Measurements from ENCODE around the gene VPS18. TPM values are rescaled to one million over a fixed set of nuclear protein-coding genes. Genes with fewer than 3 reads are reported as not detected.
A peak's percentile ranks its signal among the peaks of the same experiment; 100 is the strongest.

Gene VPS18
- total RNA-seq, 1 experiment from 2014 or later = 16.9 TPM

- DNase-seq (ENCODE audit: low read depth, low spot score) (no peak), ATAC-seq (no peak)
- Histone ChIP-seq H3K9me2 (ENCODE audit: insufficient read depth) (no peaks in the 10 kb centered on the region), H3K4me2 (ENCODE audit: low read length) (peak overlapping the region; percentile 93; the same call in 1 of the 2 replicates), H3K27me3 (ENCODE audit: insufficient read depth, low read length) (no peaks in the 10 kb centered on the region), H4K20me1 (ENCODE audit: insufficient read depth) (no peaks in the 10 kb centered on the region), H3K79me2 (ENCODE audit: insufficient read depth, low read length) (no peaks in the 10 kb centered on the region), H3K9me3 (ENCODE audit: control insufficient read depth in 1 of 2, insufficient read depth in 1 of 2, low read depth in 1 of 2, low read length in 2 of 2) (no peaks in the 10 kb centered on the region), H3K36me3 (ENCODE audit: control insufficient read depth in 1 of 2, insufficient read depth in 2 of 2, low read length in 2 of 2) (no peaks in the 10 kb centered on the region), H2AFZ (ENCODE audit: low read depth, low read length, poor library complexity, severe bottlenecking) (no peak overlapping the region), H3K27ac (ENCODE audit: low read depth, low read length) (peak overlapping the region; percentile 5; the same call in 1 of the 2 replicates), H3K4me1 (ENCODE audit: control insufficient read depth in 1 of 2, insufficient read depth in 2 of 2, low read length in 2 of 2) (peaks cover 30 to 40% of the 10 kb centered on the region in 2 experiments), H3K9ac (ENCODE audit: low read length) (no peak overlapping the region), H3K4me3 (replicated peaks in 1 of 2; ENCODE audit: low read depth in 1 of 2, low read length in 2 of 2) (no peak overlapping the region)
- no TSS peak for BruUV-seq (replicated peaks)
- RAD21 ChIA-PET (ENCODE audit: low non-redundant PET in 1 of 2, low total read pairs in 2 of 2, uncharacterized antibody in 2 of 2, unreplicated experiment in 2 of 2) = interaction anchor here in 1 of 2 experiments (2.3 kb wide), 1 partner anchor 14 kb away, joined by 13 read pairs; no protein-coding TSS in a partner anchor
- CTCF ChIA-PET = interaction anchor here (1.3 to 5.7 kb wide), 5 partner anchors 11 to 314 kb away, joined by 4 to 94 read pairs (median 9); partner anchors contain the start of gene VPS18
- TF ChIP-seq POLR2AphosphoS5 (IDR thresholded peaks at IDR 0.05; ENCODE audit: low read depth, low read length) = peak; percentile 12; the same call in 1 of the 2 replicates
- no peak for TF ChIP-seq ZNF274 (IDR thresholded peaks at IDR 0.05; ENCODE audit: low read depth, low read length)
- TF ChIP-seq JUND (IDR thresholded peaks at IDR 0.05) = 0 out of 2 replicates have a peak, but pooled peaks have one; percentile 13
- no peak for TF ChIP-seq ZBTB33 (IDR thresholded peaks at IDR 0.05; ENCODE audit: extremely low read depth, insufficient replicate concordance, low read length)
- TF ChIP-seq RAD21 (IDR thresholded peaks at IDR 0.05; ENCODE audit: low read depth) = no peak
- no peak for TF ChIP-seq SRF (IDR thresholded peaks at IDR 0.05; ENCODE audit: low read depth)
- TF ChIP-seq FOSL1 (IDR thresholded peaks at IDR 0.05; ENCODE audit: low read depth) = no peak
- TF ChIP-seq ATF3 (IDR thresholded peaks at IDR 0.05) = no peak
- no peak for TF ChIP-seq EZH2 (IDR thresholded peaks at IDR 0.05)
- TF ChIP-seq POLR2A (IDR thresholded peaks at IDR 0.05; ENCODE audit: borderline replicate concordance, extremely low read depth, insufficient read depth, insufficient read length) = no peak
- 0 out of 2 replicates have a peak, but pooled peaks have one; percentile 14 for TF ChIP-seq SP1 (IDR thresholded peaks at IDR 0.05; ENCODE audit: low read depth)
- no peak for TF ChIP-seq TCF7L2 (IDR thresholded peaks at IDR 0.05; ENCODE audit: borderline replicate concordance, extremely low read depth, insufficient read depth, insufficient read length)
- POLR2A ChIA-PET = interaction anchor here (0.9 to 2.9 kb wide), 5 partner anchors 10 to 90 kb away, joined by 3 to 18 read pairs (median 4); partner anchors contain the start of gene VPS18
- intact Hi-C loops (cut with micrococcal nuclease) = no loop called here
These were observed 22.3 kb upstream of the VPS18 start for GRCh38 chr15:40871749-40872617.

Measured in HCT116 (cell line).